ENCODE measurements around the gene CCL4. TPM values are rescaled to one million over a fixed set of nuclear protein-coding genes. Genes with fewer than 3 reads are reported as not detected.

The CCL4 gene
- total RNA-seq, 4 donors from 2014 or later = 1.1 to 1.5 TPM; not detected in 2

DNA sequence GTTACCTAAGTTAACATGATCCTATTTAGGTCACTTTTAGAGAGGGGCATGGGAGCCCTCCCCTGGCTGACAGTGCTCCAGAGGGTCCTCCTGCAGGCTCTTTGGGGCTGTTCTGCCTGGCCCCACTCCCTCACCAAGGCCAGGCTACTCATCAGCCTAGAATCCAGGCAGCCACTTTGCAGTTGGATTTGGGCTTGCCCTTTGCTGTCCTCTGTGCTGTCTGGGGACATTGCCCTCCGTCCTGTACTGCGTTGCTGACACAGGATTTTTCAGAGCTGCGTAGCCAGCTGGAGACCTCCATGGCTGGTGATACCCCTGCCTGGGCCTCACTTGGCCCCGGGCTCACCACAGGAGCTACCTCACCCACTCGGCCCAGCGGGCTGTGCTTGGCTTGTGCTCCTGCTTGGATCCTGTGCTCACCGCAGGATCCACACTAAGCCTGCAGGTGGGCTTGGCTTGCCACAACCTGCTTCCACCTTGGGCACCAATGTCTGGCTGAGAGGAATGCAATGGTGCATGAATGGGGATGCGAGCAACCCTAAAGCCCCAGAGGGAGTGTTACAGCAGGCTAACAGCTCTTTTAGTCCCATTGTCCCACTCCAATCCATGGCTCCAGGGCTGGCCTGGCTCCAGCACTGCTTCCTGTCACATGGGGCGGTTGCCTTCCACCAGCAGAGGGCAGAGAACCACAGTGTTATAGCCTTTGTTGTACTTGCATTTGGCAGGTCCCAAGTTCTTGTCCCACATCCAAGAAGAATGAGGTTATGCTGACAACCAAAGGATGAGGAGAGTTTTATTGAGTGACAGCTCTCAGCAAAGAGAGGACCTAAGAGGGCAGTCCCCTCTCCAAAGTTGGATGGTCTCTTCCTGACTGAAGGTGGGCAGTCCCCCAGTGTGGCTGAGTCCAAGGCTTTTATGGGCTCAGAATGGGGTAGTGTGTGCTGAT, 21.5 kb downstream of the CCL4 start:
- no peak for DNase-seq
- no peak overlapping the region for H3K4me3 ChIP-seq
- peaks cover 0 to 20% (median 8%) of the 10 kb centered on the region in 4 donors for H3K9me3 ChIP-seq
- no peak for TF ChIP-seq POLR2A (IDR thresholded peaks at IDR 0.05)
- TF ChIP-seq, protein P1, sequence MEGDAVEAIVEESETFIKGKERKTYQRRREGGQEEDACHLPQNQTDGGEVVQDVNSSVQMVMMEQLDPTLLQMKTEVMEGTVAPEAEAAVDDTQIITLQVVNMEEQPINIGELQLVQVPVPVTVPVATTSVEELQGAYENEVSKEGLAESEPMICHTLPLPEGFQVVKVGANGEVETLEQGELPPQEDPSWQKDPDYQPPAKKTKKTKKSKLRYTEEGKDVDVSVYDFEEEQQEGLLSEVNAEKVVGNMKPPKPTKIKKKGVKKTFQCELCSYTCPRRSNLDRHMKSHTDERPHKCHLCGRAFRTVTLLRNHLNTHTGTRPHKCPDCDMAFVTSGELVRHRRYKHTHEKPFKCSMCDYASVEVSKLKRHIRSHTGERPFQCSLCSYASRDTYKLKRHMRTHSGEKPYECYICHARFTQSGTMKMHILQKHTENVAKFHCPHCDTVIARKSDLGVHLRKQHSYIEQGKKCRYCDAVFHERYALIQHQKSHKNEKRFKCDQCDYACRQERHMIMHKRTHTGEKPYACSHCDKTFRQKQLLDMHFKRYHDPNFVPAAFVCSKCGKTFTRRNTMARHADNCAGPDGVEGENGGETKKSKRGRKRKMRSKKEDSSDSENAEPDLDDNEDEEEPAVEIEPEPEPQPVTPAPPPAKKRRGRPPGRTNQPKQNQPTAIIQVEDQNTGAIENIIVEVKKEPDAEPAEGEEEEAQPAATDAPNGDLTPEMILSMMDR (IDR thresholded peaks at IDR 0.05) = no peak
- H3K36me3 ChIP-seq = no peaks in the 10 kb centered on the region
- no peaks in the 10 kb centered on the region for H3K27me3 ChIP-seq
- peaks cover 0 to 24% (median 13%) of the 10 kb centered on the region in 4 donors for H3K4me1 ChIP-seq
- H3K27ac ChIP-seq = no peak overlapping the region

DNA sequence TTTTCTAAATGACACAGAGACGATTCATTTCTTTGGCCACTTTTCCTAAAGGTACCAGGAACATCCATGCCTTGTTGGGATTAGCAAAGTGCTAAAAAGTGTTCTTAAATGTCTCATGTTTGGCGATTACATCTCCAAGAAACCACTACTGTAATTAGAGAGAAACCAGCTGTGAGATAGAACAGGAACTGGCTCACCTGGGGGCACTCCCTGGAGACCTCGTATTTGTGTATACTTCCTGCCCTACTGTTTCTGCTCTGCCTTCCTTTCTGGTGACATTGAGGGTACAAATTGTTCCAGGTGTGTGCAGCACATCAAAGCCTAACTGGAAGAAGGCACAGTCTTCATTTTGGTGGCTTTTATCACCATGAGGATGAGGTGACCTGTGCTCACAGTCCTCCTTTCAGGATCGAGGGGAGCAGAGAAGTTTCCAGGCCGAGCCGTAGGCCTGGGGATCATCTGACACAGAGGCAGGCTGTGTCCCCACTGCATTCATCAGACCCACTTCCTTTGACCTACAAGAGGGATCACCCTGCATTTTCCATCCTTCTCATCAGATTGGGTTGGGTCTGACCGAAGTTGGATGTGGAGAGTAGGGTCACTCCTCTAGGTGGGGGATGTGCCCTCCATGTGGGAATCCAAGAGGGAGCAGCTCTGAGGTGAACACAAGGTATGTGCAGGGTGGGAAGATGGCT, 23.7 kb downstream of the CCL4 start:
- DNase-seq = peak in 2 of 3 donors; percentile 79 to 84
- Histone ChIP-seq H3K9me3 (peaks cover 0 to 20% (median 8%) of the 10 kb centered on the region in 4 donors), H3K27me3 (no peaks in the 10 kb centered on the region), H3K36me3 (no peaks in the 10 kb centered on the region), H3K4me1 (peaks cover 0 to 24% (median 13%) of the 10 kb centered on the region in 4 donors), H3K4me3 (no peak overlapping the region), H3K27ac (peak overlapping the region in 2 of 4 donors; percentile 48 to 74)
- TF ChIP-seq, protein P1 (IDR thresholded peaks at IDR 0.05) = no peak
- TF ChIP-seq POLR2A (IDR thresholded peaks at IDR 0.05) = no peak

DNA sequence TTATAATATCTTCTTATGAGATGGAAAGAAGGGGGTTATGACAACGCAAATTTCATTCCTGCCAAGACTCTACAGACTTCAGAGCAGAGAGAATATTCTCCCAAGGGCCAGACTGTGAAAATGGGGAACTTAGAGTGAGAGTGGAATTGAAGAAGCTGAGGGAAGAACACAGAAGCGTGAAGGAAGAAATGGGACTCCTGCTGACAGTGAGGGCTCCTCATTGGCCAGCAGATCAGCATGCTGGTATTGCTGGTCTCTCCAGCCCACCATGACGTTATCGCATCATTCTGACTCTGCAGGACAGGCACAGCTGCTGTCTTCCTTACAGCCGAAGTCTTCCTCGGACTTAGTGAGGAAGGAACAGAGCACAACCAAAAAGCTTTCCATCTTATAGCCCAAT, 24.3 kb downstream of the CCL4 start:
- Histone ChIP-seq H3K9me3 (peaks cover 0 to 20% (median 8%) of the 10 kb centered on the region in 4 donors), H3K4me3 (no peak overlapping the region), H3K27ac (peak overlapping the region in 2 of 4 donors; percentile 48 to 74), H3K27me3 (no peaks in the 10 kb centered on the region), H3K36me3 (no peaks in the 10 kb centered on the region), H3K4me1 (peaks cover 0 to 24% (median 13%) of the 10 kb centered on the region in 4 donors)
- DNase-seq = no peak
- TF ChIP-seq, protein P1 (IDR thresholded peaks at IDR 0.05) = no peak
- TF ChIP-seq POLR2A (IDR thresholded peaks at IDR 0.05) = no peak

DNA sequence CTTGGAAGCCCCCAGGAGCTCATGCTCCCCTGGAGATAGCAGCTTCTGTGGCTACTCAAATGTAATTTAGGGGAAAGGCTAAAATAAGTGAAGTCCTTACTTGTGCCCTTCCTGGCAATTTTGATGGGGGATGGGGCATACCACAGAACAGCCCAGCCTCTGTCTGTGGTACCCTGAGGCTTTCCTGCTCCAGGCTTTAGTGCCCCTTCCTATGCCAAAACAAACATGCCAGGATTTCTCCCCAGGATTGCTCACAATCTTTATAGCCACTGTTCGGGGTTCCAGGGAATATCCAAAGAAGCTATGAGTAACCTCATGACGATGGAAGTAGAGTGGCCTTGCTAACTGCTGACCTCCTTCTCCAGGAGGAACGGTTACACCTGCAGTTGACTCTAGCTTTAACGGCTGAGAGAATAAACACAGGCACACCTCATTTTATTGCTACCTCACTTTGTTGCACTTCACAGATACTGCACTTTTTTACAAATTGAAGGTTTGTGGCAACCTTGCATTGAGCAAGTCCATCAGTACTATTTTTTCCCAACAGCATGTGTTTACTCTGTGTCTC, 24.9 kb downstream of the CCL4 start:
- Histone ChIP-seq H3K9me3 (peaks cover 0 to 20% (median 8%) of the 10 kb centered on the region in 4 donors), H3K4me1 (peaks cover 0 to 24% (median 15%) of the 10 kb centered on the region in 4 donors), H3K27ac (peak overlapping the region in 1 of 4 donors; percentile 74), H3K4me3 (no peak overlapping the region), H3K27me3 (no peaks in the 10 kb centered on the region), H3K36me3 (no peaks in the 10 kb centered on the region)
- no peak for DNase-seq
- no peak for TF ChIP-seq POLR2A (IDR thresholded peaks at IDR 0.05)
- TF ChIP-seq, protein P1 (IDR thresholded peaks at IDR 0.05) = no peak

DNA sequence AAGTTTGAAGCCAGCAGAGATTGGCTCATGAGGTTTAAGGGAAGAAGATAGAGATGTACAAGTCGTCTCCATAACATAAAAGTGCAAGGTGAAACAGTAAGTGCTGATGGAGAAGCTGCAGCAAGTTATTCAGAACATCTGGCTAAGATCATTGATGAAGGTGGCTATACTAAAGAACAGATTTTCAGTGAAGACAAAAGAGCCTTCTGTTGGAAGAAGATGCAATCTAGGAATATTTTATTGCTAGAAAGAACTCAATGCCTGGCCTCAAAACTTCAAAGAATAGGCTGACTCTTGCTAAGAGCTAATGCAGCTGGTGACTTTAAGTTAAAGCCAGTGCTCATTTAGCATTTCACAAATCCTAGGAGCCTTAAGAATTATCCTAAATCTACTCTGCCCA, 26.0 kb downstream of the CCL4 start:
- no peaks in the 10 kb centered on the region for H3K27me3 ChIP-seq
- no peaks in the 10 kb centered on the region for H3K36me3 ChIP-seq
- DNase-seq = no peak
- H3K27ac ChIP-seq = no peak overlapping the region
- peaks cover 0 to 24% (median 17%) of the 10 kb centered on the region in 4 donors for H3K4me1 ChIP-seq
- H3K4me3 ChIP-seq = no peak overlapping the region
- peaks cover 0 to 20% (median 8%) of the 10 kb centered on the region in 4 donors for H3K9me3 ChIP-seq
- TF ChIP-seq POLR2A (IDR thresholded peaks at IDR 0.05) = no peak
- TF ChIP-seq, protein P1 (IDR thresholded peaks at IDR 0.05) = no peak
